ENCODE measurements around the gene THRB. TPM values are rescaled to one million over a fixed set of nuclear protein-coding genes. Genes with fewer than 3 reads are reported as not detected.

The THRB gene
- polyA plus RNA-seq, 2 of the 4 experiments (the other 2 are of a cell fraction) = 2.0 to 2.3 TPM

DNA sequence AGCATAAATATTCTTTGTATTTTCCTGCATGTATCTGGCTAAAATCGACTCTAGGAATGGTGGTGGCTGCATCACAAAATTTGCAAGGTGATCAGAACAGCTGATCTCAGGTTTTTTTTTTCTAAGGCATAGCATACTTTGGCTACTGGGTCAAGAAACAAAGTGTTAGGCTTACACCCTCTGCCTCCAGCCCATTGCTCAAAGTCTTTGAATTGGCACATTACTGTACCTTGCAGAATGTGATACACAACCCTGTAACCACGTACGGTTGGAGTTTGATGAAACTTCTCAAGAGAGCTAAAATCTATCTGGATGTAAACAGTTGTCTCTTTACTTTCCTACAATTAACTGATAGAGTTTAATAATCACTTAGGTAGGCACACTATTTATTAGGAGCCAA lies 188.1 kb downstream of the THRB start:
- POLR2A ChIA-PET = no interaction called here
- FAIRE-seq = no peak
- no peak for DNase-seq (ENCODE audit: low read depth in 1 of 2, low spot score in 1 of 2)
- 75% methylated on average over 3 of the region's 3 CpGs for WGBS (ENCODE audit: missing lambda C conversion rate)
- ATAC-seq = no peak
- peaks cover 24% of the 10 kb centered on the region for H3K4me1 ChIP-seq
- no peak overlapping the region for H3K27ac ChIP-seq
- CTCF ChIA-PET = no interaction called here
- no peaks in the 10 kb centered on the region for H3K9me3 ChIP-seq
- TF ChIP-seq TFCP2L1 (CRISPR knock-in tag; IDR thresholded peaks at IDR 0.05) (no peak), RAD21 (conservative IDR thresholded peaks at IDR 0.05 in 1 of 2, IDR thresholded peaks at IDR 0.05 in 1 of 2) (no peak), PHF8 (IDR thresholded peaks at IDR 0.05; ENCODE audit: borderline replicate concordance, low read depth) (no peak), HOXA7 (CRISPR knock-in tag; IDR thresholded peaks at IDR 0.05) (no peak)
- TF ChIP-seq, protein P1, sequence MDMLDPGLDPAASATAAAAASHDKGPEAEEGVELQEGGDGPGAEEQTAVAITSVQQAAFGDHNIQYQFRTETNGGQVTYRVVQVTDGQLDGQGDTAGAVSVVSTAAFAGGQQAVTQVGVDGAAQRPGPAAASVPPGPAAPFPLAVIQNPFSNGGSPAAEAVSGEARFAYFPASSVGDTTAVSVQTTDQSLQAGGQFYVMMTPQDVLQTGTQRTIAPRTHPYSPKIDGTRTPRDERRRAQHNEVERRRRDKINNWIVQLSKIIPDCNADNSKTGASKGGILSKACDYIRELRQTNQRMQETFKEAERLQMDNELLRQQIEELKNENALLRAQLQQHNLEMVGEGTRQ (IDR thresholded peaks at IDR 0.05) = no peak
- H3K4me3 ChIP-seq = no peak overlapping the region
- no peak overlapping the region for H3K4me2 ChIP-seq

DNA sequence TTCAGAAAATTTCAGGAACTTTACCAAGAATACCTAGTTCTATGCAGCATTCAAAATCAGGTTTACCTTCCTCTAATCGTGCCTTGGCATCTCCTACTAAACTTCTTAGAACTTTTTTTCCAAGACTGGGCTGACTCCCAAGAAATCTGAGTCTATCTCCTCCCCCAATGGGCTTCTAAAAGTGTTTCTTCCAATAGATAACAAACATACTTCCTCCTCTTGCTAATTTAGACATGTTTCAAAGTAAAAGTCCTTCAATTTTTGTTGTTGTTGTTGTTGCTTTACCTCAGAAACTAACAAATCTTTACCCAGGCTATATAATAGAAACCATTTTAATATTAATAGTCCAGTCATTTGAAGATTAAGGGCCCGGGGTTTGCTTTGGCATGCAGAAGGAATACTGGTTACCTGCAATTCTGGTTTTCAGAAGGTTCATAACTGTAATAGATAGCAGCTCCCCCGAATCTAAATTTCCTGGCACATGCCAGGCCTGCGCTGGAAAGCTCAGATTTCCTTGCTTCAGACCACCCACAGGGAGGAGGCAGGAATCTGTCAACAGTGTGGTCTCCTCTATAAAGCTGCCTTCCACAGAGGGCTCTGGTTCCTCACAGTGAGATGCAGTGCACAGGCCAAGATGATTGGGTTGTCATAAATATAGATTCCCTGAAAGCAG lies 188.7 kb downstream of the THRB start:
- DNase-seq (ENCODE audit: low read depth in 1 of 2, low spot score in 1 of 2) (no peak), FAIRE-seq (no peak), ATAC-seq (no peak)
- Histone ChIP-seq H3K4me1 (peaks cover 25% of the 10 kb centered on the region), H3K9me3 (no peaks in the 10 kb centered on the region), H3K4me2 (peak overlapping the region; percentile 32), H3K4me3 (no peak overlapping the region), H3K27ac (no peak overlapping the region)
- TF ChIP-seq KDM1A (IDR thresholded peaks at IDR 0.05; ENCODE audit: low read depth) (no peak), RAD21 (conservative IDR thresholded peaks at IDR 0.05 in 1 of 2, IDR thresholded peaks at IDR 0.05 in 1 of 2) (no peak), RFX5 (IDR thresholded peaks at IDR 0.05) (no peak)
- ChIA-PET POLR2A (no interaction called here), CTCF (interaction anchor here (1.0 kb wide), 1 partner anchor 401 kb away, joined by 3 read pairs; no protein-coding TSS in a partner anchor)
- WGBS (ENCODE audit: missing lambda C conversion rate) = 45% methylated on average over 4 of the region's 4 CpGs

DNA sequence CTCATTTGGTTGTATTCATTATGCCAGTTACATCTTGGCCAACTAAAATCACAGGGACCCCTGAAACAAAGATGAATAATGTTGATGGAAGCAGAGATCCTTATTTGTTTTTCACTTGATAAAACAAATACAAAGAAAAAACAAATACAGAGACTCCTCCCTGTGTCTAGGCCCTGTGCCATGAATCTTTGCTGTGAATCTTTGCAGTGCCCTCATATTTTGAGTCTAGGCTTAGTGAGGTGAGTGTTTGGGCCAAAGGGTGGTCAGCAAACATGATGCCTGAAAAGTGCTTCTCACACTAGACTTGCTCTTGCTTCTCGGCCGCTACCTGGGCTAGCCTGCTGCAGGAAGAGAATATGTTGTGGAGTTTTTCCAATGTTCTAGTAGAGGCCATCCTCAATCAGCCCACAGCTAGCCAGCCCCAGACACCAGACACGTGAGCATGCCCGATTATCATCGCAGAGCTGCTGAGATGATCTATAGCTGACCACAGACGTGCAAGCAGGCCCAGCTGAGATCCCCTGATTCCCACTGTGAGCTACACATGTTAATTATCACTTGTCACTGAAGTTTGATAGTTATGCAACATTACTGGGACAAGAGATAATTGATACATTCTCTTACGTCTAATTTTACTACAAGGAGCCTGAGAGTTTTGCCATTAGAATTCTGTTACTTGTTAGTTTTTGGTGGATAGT lies 191.4 kb downstream of the THRB start:
- ATAC-seq = no peak
- POLR2A ChIA-PET = no interaction called here
- FAIRE-seq = no peak

DNA sequence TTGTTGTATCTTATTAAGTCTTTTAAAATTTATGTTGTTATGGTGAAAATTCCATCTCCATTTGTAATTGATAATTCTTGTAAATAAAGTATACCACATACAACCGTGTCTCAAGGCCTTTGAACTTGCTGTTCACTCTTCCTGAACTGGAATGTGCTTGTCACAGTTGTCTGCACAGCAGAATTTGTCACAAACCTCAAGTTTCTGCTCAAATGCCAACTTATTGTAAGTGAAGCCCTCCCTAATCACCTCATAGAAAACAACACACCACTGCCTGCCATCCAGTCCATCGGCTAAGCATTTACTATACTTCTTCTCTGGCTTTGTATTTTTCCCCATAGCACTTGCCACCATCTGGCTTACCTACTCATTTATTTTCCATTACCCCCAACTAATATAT lies 192.3 kb downstream of the THRB start:
- ChIA-PET POLR2A (no interaction called here), CTCF (no interaction called here)
- TF ChIP-seq, protein P2, sequence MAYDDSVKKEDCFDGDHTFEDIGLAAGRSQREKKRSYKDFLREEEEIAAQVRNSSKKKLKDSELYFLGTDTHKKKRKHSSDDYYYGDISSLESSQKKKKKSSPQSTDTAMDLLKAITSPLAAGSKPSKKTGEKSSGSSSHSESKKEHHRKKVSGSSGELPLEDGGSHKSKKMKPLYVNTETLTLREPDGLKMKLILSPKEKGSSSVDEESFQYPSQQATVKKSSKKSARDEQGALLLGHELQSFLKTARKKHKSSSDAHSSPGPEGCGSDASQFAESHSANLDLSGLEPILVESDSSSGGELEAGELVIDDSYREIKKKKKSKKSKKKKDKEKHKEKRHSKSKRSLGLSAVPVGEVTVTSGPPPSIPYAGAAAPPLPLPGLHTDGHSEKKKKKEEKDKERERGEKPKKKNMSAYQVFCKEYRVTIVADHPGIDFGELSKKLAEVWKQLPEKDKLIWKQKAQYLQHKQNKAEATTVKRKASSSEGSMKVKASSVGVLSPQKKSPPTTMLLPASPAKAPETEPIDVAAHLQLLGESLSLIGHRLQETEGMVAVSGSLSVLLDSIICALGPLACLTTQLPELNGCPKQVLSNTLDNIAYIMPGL (CRISPR knock-in tag; IDR thresholded peaks at IDR 0.05; ENCODE audit: borderline replicate concordance) = no peak
- no peak for TF ChIP-seq MYC (IDR thresholded peaks at IDR 0.05; ENCODE audit: borderline replicate concordance, low read length)
- TF ChIP-seq MAZ (IDR thresholded peaks at IDR 0.05; ENCODE audit: borderline replicate concordance, low read depth, low read length) = no peak
- TF ChIP-seq POLR2A (IDR thresholded peaks at IDR 0.05; ENCODE audit: low read length) = no peak
- TF ChIP-seq, protein P3, sequence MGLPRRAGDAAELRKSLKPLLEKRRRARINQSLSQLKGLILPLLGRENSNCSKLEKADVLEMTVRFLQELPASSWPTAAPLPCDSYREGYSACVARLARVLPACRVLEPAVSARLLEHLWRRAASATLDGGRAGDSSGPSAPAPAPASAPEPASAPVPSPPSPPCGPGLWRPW (IDR thresholded peaks at IDR 0.05) = no peak
- TF ChIP-seq HEYL (CRISPR knock-in tag; IDR thresholded peaks at IDR 0.05) = no peak
- TF ChIP-seq NFE2L2 (conservative IDR thresholded peaks at IDR 0.05; ENCODE audit: low read length) = no peak
- no peak for TF ChIP-seq JUN (IDR thresholded peaks at IDR 0.05)
- TF ChIP-seq, protein P4, sequence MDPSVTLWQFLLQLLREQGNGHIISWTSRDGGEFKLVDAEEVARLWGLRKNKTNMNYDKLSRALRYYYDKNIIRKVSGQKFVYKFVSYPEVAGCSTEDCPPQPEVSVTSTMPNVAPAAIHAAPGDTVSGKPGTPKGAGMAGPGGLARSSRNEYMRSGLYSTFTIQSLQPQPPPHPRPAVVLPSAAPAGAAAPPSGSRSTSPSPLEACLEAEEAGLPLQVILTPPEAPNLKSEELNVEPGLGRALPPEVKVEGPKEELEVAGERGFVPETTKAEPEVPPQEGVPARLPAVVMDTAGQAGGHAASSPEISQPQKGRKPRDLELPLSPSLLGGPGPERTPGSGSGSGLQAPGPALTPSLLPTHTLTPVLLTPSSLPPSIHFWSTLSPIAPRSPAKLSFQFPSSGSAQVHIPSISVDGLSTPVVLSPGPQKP (IDR thresholded peaks at IDR 0.05; ENCODE audit: low read depth, low read length) = no peak
- Histone ChIP-seq H3K4me3 (no peak overlapping the region), H3K4me2 (no peak overlapping the region), H3K4me1 (peaks cover 49% of the 10 kb centered on the region), H3K27ac (no peak overlapping the region), H3K9me3 (no peaks in the 10 kb centered on the region)
- WGBS (ENCODE audit: missing lambda C conversion rate) = 68% methylated on average over 2 of the region's 2 CpGs
- DNase-seq (ENCODE audit: low read depth in 1 of 2, low spot score in 1 of 2) = no peak
- no peak for ATAC-seq
- no peak for FAIRE-seq

More for the DNA sequence above, 191.4 kb downstream of the THRB start:
- CTCF ChIA-PET = no interaction called here
- TF ChIP-seq CBX2 (IDR thresholded peaks at IDR 0.05; ENCODE audit: borderline replicate concordance, low read depth) = no peak
- TF ChIP-seq HOXA7 (CRISPR knock-in tag; IDR thresholded peaks at IDR 0.05) = no peak
- no peak for TF ChIP-seq ZNF302 (CRISPR knock-in tag; IDR thresholded peaks at IDR 0.05)
- TF ChIP-seq CEBPB (IDR thresholded peaks at IDR 0.05) = no peak
- Histone ChIP-seq H3K4me3 (no peak overlapping the region), H3K4me2 (peak overlapping the region; percentile 11), H3K4me1 (peaks cover 49% of the 10 kb centered on the region), H3K9me3 (no peaks in the 10 kb centered on the region), H3K27ac (peak overlapping the region in 1 of 2 experiments; percentile 19; a peak in 1 of 6 replicates)
- 81% methylated on average over 7 of the region's 7 CpGs for WGBS (ENCODE audit: missing lambda C conversion rate)
- no peak for DNase-seq (ENCODE audit: low read depth in 1 of 2, low spot score in 1 of 2)
